GM21825 (cell line): ENCODE results near the gene ECEL1.
"Not testable (repeated sequence)": the region's sequence is repeated elsewhere in the genome, so short reads cannot be mapped to it uniquely, and the experiment has no call there.

Experiments used
- ATAC-seq: cut with Tn5 transposase; IDR thresholded peaks from one replicate; pipeline ENCODE4 v1.9.1; 2021; ENCODE audit warnings: mild to moderate bottlenecking, moderate library complexity; ENCODE audit not compliant: unreplicated experiment

The ECEL1 gene

DNA sequence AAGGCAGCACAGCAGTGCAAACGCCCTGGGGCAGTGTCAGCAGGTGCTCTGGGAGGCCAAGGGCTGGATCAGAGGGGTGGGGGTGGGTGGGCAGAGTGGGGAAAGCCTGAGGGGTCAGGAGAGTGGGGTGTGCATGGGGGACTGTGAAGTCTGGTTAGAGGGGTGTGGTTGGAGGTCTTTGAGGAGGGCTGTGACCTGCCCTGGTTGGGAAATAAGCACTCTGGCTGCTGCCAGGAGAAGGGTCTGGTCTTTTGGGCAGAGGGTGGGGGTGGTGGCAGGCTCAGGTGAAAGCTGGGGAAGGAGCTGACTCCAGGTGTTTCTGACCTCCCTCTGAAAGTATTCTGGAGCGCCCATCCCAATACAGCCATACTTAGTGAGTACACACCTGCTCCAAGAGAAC lies 27.5 kb downstream of the ECEL1 start:
- ATAC-seq, result no peak

- no peak for ATAC-seq
These were observed 28.1 kb downstream of the ECEL1 start for GRCh38 chr2:232459419-232460035.

GRCh38 chr2:232458661-232459418 lies 28.8 kb downstream of the ECEL1 start:
- no peak for ATAC-seq

GRCh38 chr2:232458051-232458660 lies 29.5 kb downstream of the ECEL1 start:
- ATAC-seq, result no peak

- ATAC-seq, result no peak
These were observed 30.3 kb downstream of the ECEL1 start for GRCh38 chr2:232457121-232458011.

GRCh38 chr2:232456296-232457120 lies 31.1 kb downstream of the ECEL1 start:
- ATAC-seq, result no peak

- ATAC-seq, result no peak
These were observed 32.0 kb downstream of the ECEL1 start, which contains the start of gene ALPI for GRCh38 chr2:232455426-232456255. Gene ALPI, plus strand, starts transcription at chr2:232456153. Its CDS starts 47 bp downstream, at chr2:232456200.

- ATAC-seq, result no peak
These were observed 33.0 kb downstream of the ECEL1 start for GRCh38 chr2:232454630-232455029.

GRCh38 chr2:232451645-232452044 lies 36.0 kb downstream of the ECEL1 start:
- not testable (repeated sequence) for ATAC-seq

- no peak for ATAC-seq
These were observed 37.7 kb downstream of the ECEL1 start for GRCh38 chr2:232449964-232450363.

DNA sequence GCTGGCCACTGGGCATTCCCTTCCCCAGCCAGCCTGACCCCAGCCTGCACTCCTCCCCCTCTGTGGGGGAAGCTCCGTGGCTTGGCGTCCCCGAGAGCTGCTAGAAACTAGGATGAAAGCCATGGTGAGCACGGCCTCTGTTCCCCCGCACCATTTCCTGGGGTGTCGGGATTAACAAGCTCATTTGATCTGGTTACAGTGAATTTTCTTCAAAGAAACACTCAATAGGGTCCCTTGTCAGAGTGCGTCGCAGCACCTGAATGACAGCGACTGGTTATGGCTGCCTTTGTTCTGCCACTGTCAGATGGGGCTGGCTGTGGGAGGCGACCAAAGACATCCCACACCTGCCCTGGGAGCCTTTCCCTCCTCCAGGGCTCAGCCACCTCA lies 39.3 kb downstream of the ECEL1 start:
- ATAC-seq, result no peak

- ATAC-seq, result no peak
These were observed 39.9 kb downstream of the ECEL1 start for GRCh38 chr2:232447638-232448303.

DNA sequence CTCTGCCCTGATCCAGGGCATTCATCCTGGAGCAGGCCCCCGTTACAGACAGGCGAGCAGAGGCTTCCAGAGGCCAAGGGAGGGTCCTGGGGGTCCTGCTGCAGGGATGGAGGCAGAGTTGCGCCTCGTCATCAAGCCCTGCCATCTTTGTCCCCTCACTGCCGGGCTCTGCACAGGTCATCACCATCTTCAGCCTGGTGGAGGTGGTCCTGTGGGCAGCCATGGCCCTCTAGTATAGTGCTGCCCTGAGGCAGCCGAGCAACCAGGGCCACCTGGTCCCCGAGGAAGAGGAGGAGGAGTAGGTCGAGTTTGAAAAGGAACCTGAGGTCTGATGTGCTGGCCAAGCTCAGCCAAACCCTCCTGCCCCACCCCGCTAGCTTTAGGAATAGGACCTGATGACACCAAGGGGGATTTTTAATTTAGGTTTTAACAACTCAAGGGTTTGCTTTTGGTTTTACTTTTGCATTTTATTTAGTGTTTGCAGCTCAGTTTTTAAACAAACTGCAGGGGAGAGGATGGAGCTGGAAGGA lies 40.5 kb downstream of the ECEL1 start:
- ATAC-seq, result no peak

- ATAC-seq, result not testable (repeated sequence)
These were observed 41.3 kb downstream of the ECEL1 start for GRCh38 chr2:232446266-232446777.

- not testable (repeated sequence) for ATAC-seq
These were observed 42.3 kb downstream of the ECEL1 start for GRCh38 chr2:232445149-232445885.

GRCh38 chr2:232444409-232445148 lies 43.1 kb downstream of the ECEL1 start:
- no peak for ATAC-seq
